Fibroblast of skin of right biceps (primary cell): ENCODE data around the gene ACADVL.
"Not testable (repeated sequence)": the region's sequence is repeated elsewhere in the genome, so short reads cannot be mapped to it uniquely, and the experiment has no call there.

ENCODE experiments used
- DNase-seq: peaks from one replicate; pipeline ENCODE4 v3.0.0-alpha.2; 2013

The ACADVL gene

GRCh38 chr17:7235693-7236665 is 16.2 kb downstream of the ACADVL start:
- peak; percentile 28 for DNase-seq

- DNase-seq = no peak
Measured at GRCh38 chr17:7236808-7237207, 17.1 kb downstream of the ACADVL start.

GRCh38 chr17:7237266-7237760 is 17.6 kb downstream of the ACADVL start:
- no peak for DNase-seq

- peak; percentile 79 for DNase-seq
Measured at GRCh38 chr17:7237761-7238419, 18.2 kb downstream of the ACADVL start.

GRCh38 chr17:7238420-7239090 is 18.8 kb downstream of the ACADVL start:
- peak; percentile 50 for DNase-seq

GRCh38 chr17:7239091-7240027 is 19.6 kb downstream of the ACADVL start, which contains the start of gene PHF23:
PHF23 (minus strand) TSS chr17:7239457; CDS start chr17:7239279, 178 bp downstream.
- DNase-seq = peak; percentile 100

- DNase-seq = no peak
Measured at GRCh38 chr17:7240375-7240774, 20.6 kb downstream of the ACADVL start.

GRCh38 chr17:7241090-7241733 is 21.5 kb downstream of the ACADVL start:
- DNase-seq = no peak

- peak; percentile 93 for DNase-seq
Measured at GRCh38 chr17:7241783-7242716, 22.3 kb downstream of the ACADVL start, which contains the start of gene GABARAP. GABARAP (minus strand) TSS chr17:7242449; CDS start chr17:7242330, 119 bp downstream.

- peak; percentile 97 for DNase-seq
Measured at GRCh38 chr17:7242717-7243452, 23.1 kb downstream of the ACADVL start.

GRCh38 chr17:7243453-7243729 is 23.7 kb downstream of the ACADVL start:
- no peak for DNase-seq

GRCh38 chr17:7243838-7244237 is 24.1 kb downstream of the ACADVL start:
- DNase-seq = not testable (repeated sequence)

GRCh38 chr17:7246779-7247178 is 27.0 kb downstream of the ACADVL start:
- no peak for DNase-seq

GRCh38 chr17:7248796-7249195 is 29.1 kb downstream of the ACADVL start:
- no peak for DNase-seq

- DNase-seq = no peak
Measured at GRCh38 chr17:7249214-7249613, 29.5 kb downstream of the ACADVL start.

- DNase-seq = no peak
Measured at GRCh38 chr17:7249830-7250229, 30.1 kb downstream of the ACADVL start.

GRCh38 chr17:7250695-7251627 is 31.2 kb downstream of the ACADVL start:
- DNase-seq = no peak

- peak; percentile 100 for DNase-seq
Measured at GRCh38 chr17:7251661-7252175, 32.0 kb downstream of the ACADVL start, which contains the start of gene CTDNEP1. CTDNEP1 (minus strand) TSS chr17:7251734; CDS start chr17:7251296, 438 bp downstream.
